BJ (cell line): ENCODE measurements around the gene SNX19. TPM values are rescaled to one million over a fixed set of nuclear protein-coding genes. Genes with fewer than 3 reads are reported as not detected.

Experiments used
- CTCF ChIA-PET: fragments of 350-600 bp; formaldehyde crosslinking; extraction: SDS; loops from one replicate; lab custom pipeline; 2021; ENCODE audit warnings: antibody characterized with exemption, inconsistent platforms; lab: Yijun Ruan, JAX
- POLR2A ChIA-PET: fragments of 300-600 bp; sonication (Branson Sonifier 250); formaldehyde crosslinking; extraction: SDS; loops from one replicate; lab custom pipeline; 2021; ENCODE audit warnings: antibody characterized with exemption; lab: Charles Lee
- DNase-seq: peaks from one replicate; pipeline ENCODE4 v3.0.0-alpha.2; 2011; ENCODE audit warnings: low read depth
- H3K27me3 ChIP-seq: 2 replicates; pipeline ENCODE4 v1.6.0; 2011; ENCODE audit warnings: low read length; ENCODE audit not compliant: control insufficient read depth, insufficient read depth
- H3K36me3 ChIP-seq: 2 replicates; pipeline ENCODE4 v1.5.1; 2011; ENCODE audit warnings: low read length; ENCODE audit not compliant: control insufficient read depth, insufficient read depth
- H3K4me3 ChIP-seq: 2 replicates; pipeline ENCODE4 v1.5.1; 2011; ENCODE audit warnings: low read depth, mild to moderate bottlenecking, control low read depth, low read length
- polyA plus RNA-seq: library from polyadenylated mRNA; depleted of rRNA; stranded (reverse); fragments of >200 nt; gene quantifications from 2 replicates; pipeline ENCODE4 v1.2.3, GENCODE V29; 2011
- TF ChIP-seq, protein P1 (sequence below): IDR thresholded peaks from 2 replicates; pipeline ENCODE4 v1.5.1; 2011; ENCODE audit warnings: low read depth, mild to moderate bottlenecking, control low read depth, inconsistent platforms, low read length, moderate library complexity; ENCODE audit not compliant: insufficient read depth

SNX19 gene
- polyA plus RNA-seq, 1 experiment, result 99.9 TPM

GRCh38 chr11:130837194-130837593 is 79.1 kb downstream of the SNX19 start:
- Histone ChIP-seq H3K4me3 (no peak overlapping the region), H3K27me3 (no peaks in the 10 kb centered on the region), H3K36me3 (no peaks in the 10 kb centered on the region)
- DNase-seq, result no peak
- ChIA-PET CTCF (interaction anchor here (1.0 to 4.5 kb wide), 2 partner anchors 9 to 25 kb away, joined by 3 to 24 read pairs; no protein-coding TSS in a partner anchor), POLR2A (no interaction called here)
- TF ChIP-seq, protein P1, sequence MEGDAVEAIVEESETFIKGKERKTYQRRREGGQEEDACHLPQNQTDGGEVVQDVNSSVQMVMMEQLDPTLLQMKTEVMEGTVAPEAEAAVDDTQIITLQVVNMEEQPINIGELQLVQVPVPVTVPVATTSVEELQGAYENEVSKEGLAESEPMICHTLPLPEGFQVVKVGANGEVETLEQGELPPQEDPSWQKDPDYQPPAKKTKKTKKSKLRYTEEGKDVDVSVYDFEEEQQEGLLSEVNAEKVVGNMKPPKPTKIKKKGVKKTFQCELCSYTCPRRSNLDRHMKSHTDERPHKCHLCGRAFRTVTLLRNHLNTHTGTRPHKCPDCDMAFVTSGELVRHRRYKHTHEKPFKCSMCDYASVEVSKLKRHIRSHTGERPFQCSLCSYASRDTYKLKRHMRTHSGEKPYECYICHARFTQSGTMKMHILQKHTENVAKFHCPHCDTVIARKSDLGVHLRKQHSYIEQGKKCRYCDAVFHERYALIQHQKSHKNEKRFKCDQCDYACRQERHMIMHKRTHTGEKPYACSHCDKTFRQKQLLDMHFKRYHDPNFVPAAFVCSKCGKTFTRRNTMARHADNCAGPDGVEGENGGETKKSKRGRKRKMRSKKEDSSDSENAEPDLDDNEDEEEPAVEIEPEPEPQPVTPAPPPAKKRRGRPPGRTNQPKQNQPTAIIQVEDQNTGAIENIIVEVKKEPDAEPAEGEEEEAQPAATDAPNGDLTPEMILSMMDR, result no peak

- TF ChIP-seq, protein P1, result no peak
- Histone ChIP-seq H3K36me3 (no peaks in the 10 kb centered on the region), H3K4me3 (no peak overlapping the region), H3K27me3 (no peaks in the 10 kb centered on the region)
- ChIA-PET CTCF (no interaction called here), POLR2A (no interaction called here)
- DNase-seq, result no peak
These were observed 81.4 kb downstream of the SNX19 start for GRCh38 chr11:130834886-130835285.

GRCh38 chr11:130832566-130833425 is 83.5 kb downstream of the SNX19 start:
- ChIA-PET POLR2A (interaction anchor here (0.6 kb wide), 1 partner anchor 232 kb away, joined by 3 read pairs; no protein-coding TSS in a partner anchor), CTCF (interaction anchor here (0.5 to 2.4 kb wide), 4 partner anchors 15 to 402 kb away, joined by 3 to 10 read pairs (median 6); no protein-coding TSS in a partner anchor)
- H3K36me3 ChIP-seq, result no peaks in the 10 kb centered on the region
- no peaks in the 10 kb centered on the region for H3K27me3 ChIP-seq
- no peak for DNase-seq
- H3K4me3 ChIP-seq, result no peak overlapping the region
- TF ChIP-seq, protein P1, result no peak

DNA sequence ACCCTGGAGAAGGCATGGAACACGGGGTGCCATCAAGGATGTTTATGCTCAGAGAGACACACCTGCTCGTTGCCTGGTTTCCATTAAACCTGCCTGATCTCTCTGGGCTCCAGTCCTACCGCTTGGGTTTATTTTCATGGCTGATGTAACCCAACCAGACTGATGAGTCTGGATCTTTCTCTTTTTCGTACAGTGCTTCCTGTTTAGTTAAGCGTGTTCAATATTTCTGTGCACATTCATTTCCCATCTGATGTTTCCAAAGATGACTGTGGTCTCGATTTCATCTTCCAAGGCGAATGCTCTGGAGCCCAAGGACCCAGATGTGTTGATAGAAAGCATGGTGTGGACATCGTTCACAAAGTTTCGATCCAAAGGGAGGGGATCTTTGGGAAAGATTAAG is 84.3 kb downstream of the SNX19 start:
- H3K27me3 ChIP-seq, result no peaks in the 10 kb centered on the region
- DNase-seq, result no peak
- TF ChIP-seq, protein P1, result no peak
- ChIA-PET CTCF (no interaction called here), POLR2A (no interaction called here)
- H3K4me3 ChIP-seq, result no peak overlapping the region
- no peaks in the 10 kb centered on the region for H3K36me3 ChIP-seq

DNA sequence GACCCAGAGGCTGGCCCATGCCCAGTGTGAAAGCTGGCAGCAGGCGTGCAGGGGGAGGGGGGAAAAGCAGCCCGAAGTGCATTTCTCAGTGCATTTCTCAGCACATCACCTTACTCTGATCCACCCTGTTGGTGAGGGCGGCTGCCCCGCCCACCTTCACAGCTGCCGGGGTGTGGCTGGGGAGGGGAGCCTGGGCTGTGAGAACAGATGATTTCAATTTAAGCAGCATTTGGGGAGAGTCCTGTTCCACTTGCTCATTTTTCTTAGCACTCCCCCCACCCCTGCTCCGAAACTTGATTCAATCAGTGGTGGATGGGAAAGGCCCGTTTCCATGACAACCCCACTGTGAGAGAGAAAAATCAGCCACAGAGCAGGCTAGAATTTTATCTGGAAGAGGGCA is 84.8 kb downstream of the SNX19 start:
- Histone ChIP-seq H3K27me3 (no peaks in the 10 kb centered on the region), H3K4me3 (no peak overlapping the region), H3K36me3 (no peaks in the 10 kb centered on the region)
- CTCF ChIA-PET, result interaction anchor here (1.0 to 1.1 kb wide), 2 partner anchors 20 to 30 kb away, joined by 3 to 10 read pairs; no protein-coding TSS in a partner anchor
- DNase-seq, result no peak
- POLR2A ChIA-PET, result no interaction called here
- TF ChIP-seq, protein P1, result no peak
